Left lung (tissue), 10 donors: ENCODE measurements around the gene ABCC8. TPM values are rescaled to one million over a fixed set of nuclear protein-coding genes. Genes with fewer than 3 reads are reported as not detected.

Experiments used
- ATAC-seq: fragments of 200-7000 bp; cut with Tn5 transposase; one replicate; pipeline ENCODE4 v1.9.1; 2020; ENCODE audit warnings: moderate library complexity
- DNase-seq, 4 donors: peaks; one replicate each; pipeline ENCODE4 v3.0.0-alpha.2; 2013 to 2020
- H3K27ac ChIP-seq, 2 donors: fragments of 200-600 bp; sonication (generic) in 1 of 2; one replicate each; pipeline versions ENCODE4 v1.5.0 to v1.8.0; 2020 to 2021
- H3K27me3 ChIP-seq, 2 donors: fragments of 200-600 bp; sonication (generic) in 1 of 2; one replicate each; pipeline versions ENCODE4 v1.5.0 to v1.8.0; 2020 to 2021
- H3K36me3 ChIP-seq, 2 donors: fragments of 200-600 bp; sonication (generic) in 1 of 2; one replicate each; pipeline versions ENCODE4 v1.5.0 to v1.8.0; 2020 to 2021
- H3K4me1 ChIP-seq, 2 donors: fragments of 200-600 bp; one replicate each; pipeline ENCODE4 v1.8.0; 2021
- H3K4me3 ChIP-seq, 2 donors: fragments of 200-600 bp; sonication (generic) in 1 of 2; one replicate each; pipeline versions ENCODE4 v1.5.0 to v1.8.0; 2020 to 2021; ENCODE audit warnings: mild to moderate bottlenecking in 1 of 2
- H3K9me3 ChIP-seq, 2 donors: fragments of 200-600 bp; sonication (generic) in 1 of 2; one replicate each; pipeline versions ENCODE4 v1.5.0 to v1.8.0; 2020 to 2021
- intact Hi-C, 2 donors: fragments of 100-400 bp; cut with DNase I; formaldehyde crosslinking; loops; one replicate each; pipeline versions ENCODE4 v1.11.2 to v1.14.2; 2022
- polyA plus RNA-seq, 6 donors: library from polyadenylated mRNA; unstranded; fragments of 120-200 nt; gene quantifications; one replicate each; pipeline ENCODE4 v1.2.1, GENCODE V29; 2013; ENCODE audit not compliant: insufficient read length in 6 of 6
- total RNA-seq, 2 donors: library from RNA; stranded (reverse); fragmentation: NEBNext Ultra II Directional; extraction: Animal tissue kit (Norgen Biotek cat#: 25700); gene quantifications; one replicate each; pipeline ENCODE4 v1.2.1, GENCODE V29; 2021
- TF ChIP-seq, protein P1 (sequence below), 2 donors: fragments of 200-600 bp; sonication (generic) in 1 of 2; IDR thresholded peaks; one replicate each; pipeline versions ENCODE4 v1.5.0 to v1.8.0; 2021; ENCODE audit warnings: antibody characterized with exemption in 2 of 2
- donor health status: DM: no; HTN: yes; CAD: no.
- donor health status: DM: no; HTN: no; CAD: no.

Gene ABCC8
- total and polyA plus RNA-seq, 8 donors = 0.52 to 11.1 (median 6.0) TPM

DNA sequence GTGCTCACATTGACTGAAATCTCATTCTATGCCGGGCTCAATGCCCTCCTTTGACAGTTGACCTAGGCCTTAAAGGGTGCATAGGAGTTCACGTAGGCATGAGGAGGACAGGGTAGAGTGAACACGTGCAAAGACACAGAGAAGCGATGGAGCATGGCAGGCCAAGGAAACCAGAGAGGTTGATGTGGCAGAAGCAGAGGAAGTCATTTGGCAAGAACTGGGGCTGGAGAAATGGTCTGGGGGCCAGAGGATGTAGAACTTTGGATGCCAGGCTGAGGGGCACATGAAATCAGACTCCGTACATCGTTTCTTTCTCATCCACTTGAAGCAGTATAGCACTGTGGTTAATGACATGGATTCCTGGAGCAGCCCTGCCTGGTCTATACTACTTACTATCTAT is 13.6 kb upstream of the ABCC8 start:
- H3K36me3 ChIP-seq = no peaks in the 10 kb centered on the region
- no peaks in the 10 kb centered on the region for H3K9me3 ChIP-seq
- H3K4me1 ChIP-seq = no peaks in the 10 kb centered on the region
- intact Hi-C loops = no loop called here
- no peak for ATAC-seq
- H3K27ac ChIP-seq = no peak overlapping the region
- H3K27me3 ChIP-seq = no peaks in the 10 kb centered on the region
- TF ChIP-seq, protein P1, sequence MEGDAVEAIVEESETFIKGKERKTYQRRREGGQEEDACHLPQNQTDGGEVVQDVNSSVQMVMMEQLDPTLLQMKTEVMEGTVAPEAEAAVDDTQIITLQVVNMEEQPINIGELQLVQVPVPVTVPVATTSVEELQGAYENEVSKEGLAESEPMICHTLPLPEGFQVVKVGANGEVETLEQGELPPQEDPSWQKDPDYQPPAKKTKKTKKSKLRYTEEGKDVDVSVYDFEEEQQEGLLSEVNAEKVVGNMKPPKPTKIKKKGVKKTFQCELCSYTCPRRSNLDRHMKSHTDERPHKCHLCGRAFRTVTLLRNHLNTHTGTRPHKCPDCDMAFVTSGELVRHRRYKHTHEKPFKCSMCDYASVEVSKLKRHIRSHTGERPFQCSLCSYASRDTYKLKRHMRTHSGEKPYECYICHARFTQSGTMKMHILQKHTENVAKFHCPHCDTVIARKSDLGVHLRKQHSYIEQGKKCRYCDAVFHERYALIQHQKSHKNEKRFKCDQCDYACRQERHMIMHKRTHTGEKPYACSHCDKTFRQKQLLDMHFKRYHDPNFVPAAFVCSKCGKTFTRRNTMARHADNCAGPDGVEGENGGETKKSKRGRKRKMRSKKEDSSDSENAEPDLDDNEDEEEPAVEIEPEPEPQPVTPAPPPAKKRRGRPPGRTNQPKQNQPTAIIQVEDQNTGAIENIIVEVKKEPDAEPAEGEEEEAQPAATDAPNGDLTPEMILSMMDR (IDR thresholded peaks at IDR 0.05) = no peak
- H3K4me3 ChIP-seq = no peak overlapping the region
- DNase-seq = no peak

DNA sequence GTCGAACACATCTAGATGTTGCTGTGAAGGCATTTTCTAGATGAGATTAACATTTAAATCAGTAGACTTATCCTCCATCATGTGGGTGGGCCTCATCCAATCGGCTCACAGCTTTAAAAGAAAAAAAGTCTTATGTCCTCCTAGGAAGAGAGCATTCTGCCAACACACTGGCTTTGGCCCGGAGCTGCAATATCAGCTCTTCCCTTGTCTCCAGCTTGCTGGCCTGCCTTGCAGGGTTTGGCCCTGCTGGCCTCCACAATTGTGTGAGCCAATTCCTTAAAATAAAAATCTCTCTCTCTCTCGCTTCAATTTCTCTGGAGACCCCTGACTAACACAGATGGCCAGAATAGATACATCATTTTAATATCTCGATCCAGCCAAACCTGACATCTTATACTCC is 13.1 kb upstream of the ABCC8 start:
- Histone ChIP-seq H3K27ac (no peak overlapping the region), H3K27me3 (no peaks in the 10 kb centered on the region), H3K9me3 (no peaks in the 10 kb centered on the region), H3K4me1 (no peaks in the 10 kb centered on the region), H3K36me3 (no peaks in the 10 kb centered on the region), H3K4me3 (no peak overlapping the region)
- TF ChIP-seq, protein P1 (IDR thresholded peaks at IDR 0.05) = no peak
- ATAC-seq = no peak
- no peak for DNase-seq
- intact Hi-C loops = no loop called here

DNA sequence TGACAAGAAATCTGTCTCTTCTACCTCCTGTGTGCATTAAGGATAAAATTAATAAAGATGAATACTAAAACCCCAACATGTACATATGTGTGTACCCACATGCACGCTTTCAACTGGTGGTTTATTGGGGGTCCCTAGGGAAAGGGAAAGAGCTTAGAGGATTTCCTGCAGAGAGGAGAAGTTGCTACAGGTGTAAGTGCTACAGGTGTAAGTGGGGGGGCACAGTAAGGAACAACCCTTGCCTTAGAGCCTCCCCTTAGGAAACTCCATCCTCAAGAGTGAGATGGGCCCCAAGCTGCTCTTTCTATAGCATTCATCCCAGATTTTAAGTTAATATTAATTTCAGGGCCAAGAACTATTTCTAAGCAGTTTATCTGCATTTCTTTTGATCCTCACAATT is 11.9 kb upstream of the ABCC8 start:
- Histone ChIP-seq H3K4me3 (no peak overlapping the region), H3K27ac (no peak overlapping the region), H3K4me1 (no peaks in the 10 kb centered on the region), H3K27me3 (no peaks in the 10 kb centered on the region), H3K36me3 (no peaks in the 10 kb centered on the region), H3K9me3 (no peaks in the 10 kb centered on the region)
- intact Hi-C loops = no loop called here
- TF ChIP-seq, protein P1 (IDR thresholded peaks at IDR 0.05) = no peak
- ATAC-seq (no peak), DNase-seq (no peak)

DNA sequence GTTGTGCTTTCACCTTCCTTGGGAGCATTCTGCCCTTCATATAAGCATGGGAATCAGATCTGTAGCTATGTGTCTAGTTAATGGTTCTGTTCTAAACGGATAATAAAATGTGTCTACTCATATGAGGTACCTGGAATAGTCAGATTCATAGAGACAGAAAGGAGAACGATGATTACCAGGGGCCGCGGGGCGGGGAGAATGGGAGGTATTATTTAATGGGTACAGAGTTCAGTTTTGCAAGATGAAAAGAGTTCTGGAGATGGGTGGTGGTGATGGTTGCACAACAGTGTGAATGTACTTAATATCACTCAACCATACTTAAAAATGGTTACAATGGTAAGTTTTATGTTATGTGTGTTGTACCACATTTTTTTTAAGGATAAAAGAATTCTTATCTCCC is 10.0 kb upstream of the ABCC8 start:
- no peaks in the 10 kb centered on the region for H3K4me1 ChIP-seq
- intact Hi-C loops = no loop called here
- no peak overlapping the region for H3K4me3 ChIP-seq
- H3K9me3 ChIP-seq = no peaks in the 10 kb centered on the region
- no peaks in the 10 kb centered on the region for H3K36me3 ChIP-seq
- no peak overlapping the region for H3K27ac ChIP-seq
- DNase-seq (no peak), ATAC-seq (no peak)
- H3K27me3 ChIP-seq = no peaks in the 10 kb centered on the region
- TF ChIP-seq, protein P1 (IDR thresholded peaks at IDR 0.05) = no peak

DNA sequence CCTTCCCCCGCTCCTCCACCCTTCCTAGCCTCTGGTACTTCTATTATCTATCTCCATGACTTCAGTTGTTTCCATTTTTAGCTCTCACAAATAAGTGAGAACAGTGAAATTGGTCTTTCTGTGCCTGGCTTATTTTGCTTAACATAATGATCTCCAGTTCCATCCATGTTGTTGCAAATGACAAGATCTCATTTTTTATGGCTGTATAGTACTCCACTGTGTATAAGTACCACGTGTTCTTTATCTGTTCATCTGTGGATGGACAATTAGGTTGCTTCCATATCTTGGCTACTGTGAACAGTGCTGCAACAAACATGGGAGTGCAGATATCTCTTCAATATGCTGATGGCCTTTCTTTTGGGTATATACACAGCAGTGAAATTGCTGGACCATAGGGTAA is 6.9 kb upstream of the ABCC8 start:
- intact Hi-C loops = no loop called here
- ATAC-seq = no peak
- DNase-seq = no peak
- no peak overlapping the region for H3K4me3 ChIP-seq
- H3K36me3 ChIP-seq = no peaks in the 10 kb centered on the region
- H3K9me3 ChIP-seq = no peaks in the 10 kb centered on the region
- H3K27ac ChIP-seq = no peak overlapping the region
- peaks cover under 1 to 10% of the 10 kb centered on the region in 2 donors for H3K27me3 ChIP-seq
- H3K4me1 ChIP-seq = no peaks in the 10 kb centered on the region
- TF ChIP-seq, protein P1 (IDR thresholded peaks at IDR 0.05) = no peak
